Activated CD4-positive, CD25-positive, alpha-beta regulatory T cell (primary cell): ENCODE measurements around the gene DPP10.

ENCODE experiments used
- DNase-seq, 4 experiments: peaks; one replicate each; lab custom pipeline; 2025; lab: John Stamatoyannopoulos, UW

Gene DPP10

GRCh38 chr2:114609203-114609602, 166.8 kb downstream of the DPP10 start:
- no peak for DNase-seq

GRCh38 chr2:114609801-114610200, 167.4 kb downstream of the DPP10 start:
- no peak for DNase-seq

- no peak for DNase-seq
Measured at GRCh38 chr2:114610677-114611076, 168.2 kb downstream of the DPP10 start.

- no peak for DNase-seq
Measured at GRCh38 chr2:114614592-114614991, 172.2 kb downstream of the DPP10 start.

- DNase-seq = no peak
Measured at GRCh38 chr2:114628481-114628880, 186.0 kb downstream of the DPP10 start.

GRCh38 chr2:114631146-114631545, 188.7 kb downstream of the DPP10 start:
- DNase-seq = no peak

- DNase-seq = no peak
Measured at GRCh38 chr2:114642166-114642770, 199.8 kb downstream of the DPP10 start.

GRCh38 chr2:114642988-114643553, 200.6 kb downstream of the DPP10 start:
- no peak for DNase-seq

- DNase-seq = no peak
Measured at GRCh38 chr2:114651933-114652332, 209.5 kb downstream of the DPP10 start.

GRCh38 chr2:114659880-114660279, 217.4 kb downstream of the DPP10 start:
- DNase-seq = no peak

GRCh38 chr2:114661971-114662939, 219.8 kb downstream of the DPP10 start:
- no peak for DNase-seq

GRCh38 chr2:114668415-114668814, 226.0 kb downstream of the DPP10 start:
- no peak for DNase-seq

- no peak for DNase-seq
Measured at GRCh38 chr2:114683251-114683650, 240.8 kb downstream of the DPP10 start.

- no peak for DNase-seq
Measured at GRCh38 chr2:114684403-114684802, 242.0 kb downstream of the DPP10 start.

- DNase-seq = no peak
Measured at GRCh38 chr2:114685102-114685501, 242.7 kb downstream of the DPP10 start.

- no peak for DNase-seq
Measured at GRCh38 chr2:114688241-114688640, 245.8 kb downstream of the DPP10 start.

- DNase-seq = no peak
Measured at GRCh38 chr2:114698520-114698919, 256.1 kb downstream of the DPP10 start.

GRCh38 chr2:114699423-114699944, 257.0 kb downstream of the DPP10 start:
- DNase-seq = no peak

- no peak for DNase-seq
Measured at GRCh38 chr2:114700440-114700839, 258.0 kb downstream of the DPP10 start.

- DNase-seq = no peak
Measured at GRCh38 chr2:114709936-114710850, 267.8 kb downstream of the DPP10 start.

GRCh38 chr2:114714313-114714712, 271.9 kb downstream of the DPP10 start:
- DNase-seq = no peak

- no peak for DNase-seq
Measured at GRCh38 chr2:114717049-114717448, 274.6 kb downstream of the DPP10 start.
